HL-60 (cell line): ENCODE measurements around the gene MAN2A2.
A peak's percentile ranks its signal among the peaks of the same experiment; 100 is the strongest.

Experiments
- DNase-seq, 2 experiments: peaks; one replicate each; pipeline ENCODE4 v3.0.0-alpha.2; 2010 to 2020; ENCODE audit warnings: low read depth in 1 of 2, low spot score in 1 of 2
- H3K27ac ChIP-seq: fragments of 250-450 bp; sonication (Bioruptor Pico); replicated peaks from 2 replicates; pipeline ENCODE4 v1.5.1; 2020; ENCODE audit warnings: mild to moderate bottlenecking, moderate library complexity
- H3K27me3 ChIP-seq: fragments of 250-450 bp; sonication (Bioruptor Pico); 2 replicates; pipeline ENCODE4 v1.5.1; 2021; ENCODE audit warnings: mild to moderate bottlenecking, moderate library complexity; ENCODE audit not compliant: insufficient read depth, poor library complexity, severe bottlenecking
- H3K4me3 ChIP-seq: replicated peaks from 2 replicates; pipeline ENCODE4 v1.5.1; 2011; ENCODE audit warnings: mild to moderate bottlenecking, control low read depth, low read length; ENCODE audit not compliant: insufficient read depth
- CTCF ChIP-seq: IDR thresholded peaks from one replicate; pipeline ENCODE4 v1.5.1; 2011; ENCODE audit warnings: low read length, control low read depth, inconsistent platforms; ENCODE audit not compliant: insufficient read depth
- GABPA ChIP-seq: IDR thresholded peaks from 2 replicates; pipeline ENCODE4 v1.6.1; 2012; ENCODE audit warnings: low read depth
- POLR2AphosphoS5 ChIP-seq: IDR thresholded peaks from 2 replicates; pipeline ENCODE4 v1.6.1; 2012; ENCODE audit warnings: low read depth
- REST ChIP-seq: IDR thresholded peaks from 2 replicates; pipeline ENCODE4 v1.6.1; 2012; ENCODE audit warnings: low read depth; ENCODE audit not compliant: insufficient replicate concordance
- SPI1 ChIP-seq: IDR thresholded peaks from 2 replicates; pipeline ENCODE4 v1.6.1; 2012; ENCODE audit warnings: low read depth, mild to moderate bottlenecking, borderline replicate concordance

MAN2A2 gene

GRCh38 chr15:90883526-90883975 is 19.6 kb upstream of the MAN2A2 start:
- peak overlapping the region; percentile 94 for H3K27ac ChIP-seq
- TF ChIP-seq SPI1 = no peak
- TF ChIP-seq GABPA = no peak
- no peak for TF ChIP-seq REST
- TF ChIP-seq POLR2AphosphoS5 = no peak
- TF ChIP-seq CTCF = no peak
- H3K27me3 ChIP-seq = no peaks in the 10 kb centered on the region
- peak in 1 of 2 experiments; percentile 13 for DNase-seq
- peak overlapping the region; percentile 81 for H3K4me3 ChIP-seq

GRCh38 chr15:90883976-90884718 is 19.0 kb upstream of the MAN2A2 start, which contains the start of gene FES:
FES (plus strand) TSS chr15:90884504; CDS start chr15:90885046, 542 bp downstream.
- Histone ChIP-seq H3K27ac (peak within 1 kb of the TSS; percentile 94), H3K27me3 (no peaks in the 10 kb centered on the region), H3K4me3 (peak within 1 kb of the TSS; percentile 81)
- peak; percentile 90 for TF ChIP-seq SPI1
- TF ChIP-seq POLR2AphosphoS5 = peak; percentile 84
- TF ChIP-seq CTCF = no peak
- peak; percentile 82 to 84 for DNase-seq

- no peaks in the 10 kb centered on the region for H3K27me3 ChIP-seq
- DNase-seq = no peak
- H3K4me3 ChIP-seq = peak overlapping the region; percentile 81
- H3K27ac ChIP-seq = peak overlapping the region; percentile 94
- TF ChIP-seq CTCF = no peak
- no peak for TF ChIP-seq SPI1
- TF ChIP-seq GABPA = no peak
- TF ChIP-seq REST = no peak
- no peak; the same call in 1 of the 2 replicates for TF ChIP-seq POLR2AphosphoS5
These were observed 18.2 kb upstream of the MAN2A2 start for GRCh38 chr15:90884719-90885431.
